Stomach (tissue), 9 donors: ENCODE results near the gene CPSF7. TPM values are rescaled to one million over a fixed set of nuclear protein-coding genes. Genes with fewer than 3 reads are reported as not detected.
"Not testable (repeated sequence)": the region's sequence is repeated elsewhere in the genome, so short reads cannot be mapped to it uniquely, and the experiment has no call there.

Experiments
- DNase-seq, 2 donors: peaks; one replicate each; pipeline versions ENCODE4 v3.0.0 to v3.0.0-alpha.2; 2013 to 2019
- H3K27ac ChIP-seq, 5 donors: fragments of 200-600 bp in 4 of 5; sonication (generic) in 4 of 5; one replicate each; pipeline ENCODE4 v1.5.1; 2013 to 2019; ENCODE audit warnings: mild to moderate bottlenecking in 1 of 5, moderate library complexity in 1 of 5
- H3K27me3 ChIP-seq, 3 donors: fragments of 200-600 bp; sonication (generic); one replicate each; pipeline ENCODE4 v1.5.1; 2017 to 2019; ENCODE audit warnings: mixed run types in 1 of 3
- H3K36me3 ChIP-seq, 4 donors: fragments of 200-600 bp; sonication (generic); 1 replicate in 3 of 4; 2 replicates in 1 of 4; pipeline ENCODE4 v1.5.1; 2016 to 2019
- H3K4me1 ChIP-seq, 4 donors: fragments of 200-600 bp; sonication (generic); one replicate each; pipeline ENCODE4 v1.5.1; 2016 to 2019
- H3K4me3 ChIP-seq, 4 donors: fragments of 200-600 bp; sonication (generic) in 3 of 4; one replicate each; pipeline ENCODE4 v1.5.1; 2016 to 2019; ENCODE audit warnings: mild to moderate bottlenecking in 1 of 4
- H3K9me3 ChIP-seq, 4 donors: fragments of 200-600 bp; sonication (generic); one replicate each; pipeline ENCODE4 v1.5.1; 2016 to 2019
- EP300 ChIP-seq: sonication (generic); formaldehyde crosslinking; IDR thresholded peaks from one replicate; pipeline ENCODE4 v1.6.1; 2017; ENCODE audit warnings: antibody characterized with exemption
- POLR2A ChIP-seq, 4 donors: fragments of 450-650 bp; IDR thresholded peaks; one replicate each; pipeline ENCODE4 v1.6.1; 2016; ENCODE audit warnings: antibody characterized with exemption in 4 of 4, control low read depth in 2 of 4, mild to moderate bottlenecking in 1 of 4, moderate library complexity in 1 of 4
- POLR2AphosphoS5 ChIP-seq, 3 donors: sonication (generic); formaldehyde crosslinking; IDR thresholded peaks; one replicate each; pipeline ENCODE4 v1.6.1; 2016; ENCODE audit warnings: antibody characterized with exemption in 3 of 3
- WGBS, 5 donors: extraction: QIAGEN DNeasy Blood & Tissue Kit in 3 of 5; methylation state at CpG; one replicate each; pipeline versions ENCODE4 v1.1.5 to v1.1.7; 2013 to 2018; 5-methylcytosine and 5-hydroxymethylcytosine counted together
- intact Hi-C: fragments of 100-400 bp; cut with DNase I; formaldehyde crosslinking; loops from one replicate; pipeline ENCODE4 v1.15.1; 2023; ENCODE audit warnings: low total_unique reads
- polyA plus RNA-seq, 3 donors: library from polyadenylated mRNA; stranded (reverse); fragments of 200-250 nt; gene quantifications; one replicate each; pipeline ENCODE4 v1.2.3, GENCODE V29; 2013
- total RNA-seq, 5 donors: library from RNA; depleted of rRNA; stranded (reverse); fragments of >200 nt; gene quantifications; one replicate each; pipeline versions ENCODE4 v1.1.0 to v1.2.3, GENCODE V29; 2014 to 2016
- TF ChIP-seq, protein P1 (sequence below), 7 experiments: fragments of 450-650 bp in 4 of 7; fragments of 200-600 bp in 3 of 7; sonication (generic) in 3 of 7; IDR thresholded peaks; one replicate each; pipeline ENCODE4 v1.5.1; 2016 to 2019; ENCODE audit warnings: antibody characterized with exemption in 7 of 7, control low read depth in 2 of 7, mild to moderate bottlenecking in 1 of 7
- donor health status: healthy with polysubstance abuse.
- donor health status: Bipolar disorder and iron deficiency.
- donor health status: healthy.

The CPSF7 gene
- total and polyA plus RNA-seq, 8 donors = 21.7 to 249 (median 34.9) TPM

DNA sequence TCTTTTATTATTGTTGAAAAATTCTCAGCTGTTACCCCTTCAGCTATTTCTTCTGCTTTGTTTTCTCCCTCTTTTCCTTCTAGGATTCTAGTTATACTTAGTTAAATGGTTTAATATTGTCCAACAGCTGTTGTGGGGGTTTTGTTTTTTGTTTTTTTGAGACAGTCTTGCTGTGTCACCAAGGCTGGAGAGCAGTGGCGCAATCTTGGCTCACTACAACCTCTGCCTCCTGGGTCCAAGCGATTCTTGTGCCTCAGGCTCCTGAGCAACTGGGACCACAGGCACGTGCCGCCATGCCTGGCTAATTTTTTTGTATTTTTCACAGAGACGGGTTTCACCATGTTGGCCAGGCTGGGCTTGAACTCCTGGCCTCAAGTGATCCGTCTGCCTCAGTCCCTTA, 12.8 kb upstream of the CPSF7 start:
- peaks cover 4 to 53% (median 38%) of the 10 kb centered on the region in 4 donors for H3K4me1 ChIP-seq
- TF ChIP-seq POLR2A (IDR thresholded peaks at IDR 0.05) (no peak), EP300 (no peak), POLR2AphosphoS5 (IDR thresholded peaks at IDR 0.05) (no peak)
- TF ChIP-seq, protein P1, sequence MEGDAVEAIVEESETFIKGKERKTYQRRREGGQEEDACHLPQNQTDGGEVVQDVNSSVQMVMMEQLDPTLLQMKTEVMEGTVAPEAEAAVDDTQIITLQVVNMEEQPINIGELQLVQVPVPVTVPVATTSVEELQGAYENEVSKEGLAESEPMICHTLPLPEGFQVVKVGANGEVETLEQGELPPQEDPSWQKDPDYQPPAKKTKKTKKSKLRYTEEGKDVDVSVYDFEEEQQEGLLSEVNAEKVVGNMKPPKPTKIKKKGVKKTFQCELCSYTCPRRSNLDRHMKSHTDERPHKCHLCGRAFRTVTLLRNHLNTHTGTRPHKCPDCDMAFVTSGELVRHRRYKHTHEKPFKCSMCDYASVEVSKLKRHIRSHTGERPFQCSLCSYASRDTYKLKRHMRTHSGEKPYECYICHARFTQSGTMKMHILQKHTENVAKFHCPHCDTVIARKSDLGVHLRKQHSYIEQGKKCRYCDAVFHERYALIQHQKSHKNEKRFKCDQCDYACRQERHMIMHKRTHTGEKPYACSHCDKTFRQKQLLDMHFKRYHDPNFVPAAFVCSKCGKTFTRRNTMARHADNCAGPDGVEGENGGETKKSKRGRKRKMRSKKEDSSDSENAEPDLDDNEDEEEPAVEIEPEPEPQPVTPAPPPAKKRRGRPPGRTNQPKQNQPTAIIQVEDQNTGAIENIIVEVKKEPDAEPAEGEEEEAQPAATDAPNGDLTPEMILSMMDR (IDR thresholded peaks at IDR 0.05) = no peak
- peaks cover 21 to 98% (median 94%) of the 10 kb centered on the region in 4 donors for H3K36me3 ChIP-seq
- intact Hi-C loops = no loop called here
- H3K27me3 ChIP-seq = no peaks in the 10 kb centered on the region
- H3K27ac ChIP-seq = no peak overlapping the region
- WGBS, 5 donors = 91 to 95% (median 92%) methylated on average over 6 of the region's 6 CpGs
- H3K4me3 ChIP-seq = no peak overlapping the region
- no peaks in the 10 kb centered on the region for H3K9me3 ChIP-seq
- DNase-seq = no peak

DNA sequence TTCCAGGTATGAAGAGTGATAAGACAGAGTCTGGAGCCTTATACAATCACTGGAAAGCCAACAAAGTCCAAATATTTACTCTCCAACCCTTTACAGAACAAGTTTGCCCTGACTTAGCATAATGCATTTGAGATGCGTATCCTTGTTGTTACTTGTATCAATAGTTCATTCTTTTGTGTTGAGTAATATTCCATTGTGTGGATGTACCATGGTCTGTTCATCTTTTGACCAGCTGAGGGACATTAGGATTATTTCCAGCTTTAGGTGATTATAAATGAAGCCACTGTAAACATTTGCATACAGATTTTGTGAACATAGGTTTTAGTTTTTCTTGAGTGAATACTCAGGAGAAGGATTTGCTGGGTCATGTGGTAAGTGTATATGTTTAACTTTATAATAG, 9.8 kb upstream of the CPSF7 start:
- Histone ChIP-seq H3K36me3 (peaks cover 27 to 89% (median 76%) of the 10 kb centered on the region in 4 donors), H3K27ac (peak overlapping the region in 3 of 5 donors; percentile 7 to 52 (median 42)), H3K4me3 (no peak overlapping the region), H3K4me1 (peaks cover 8 to 52% (median 35%) of the 10 kb centered on the region in 4 donors), H3K27me3 (no peaks in the 10 kb centered on the region), H3K9me3 (no peaks in the 10 kb centered on the region)
- intact Hi-C loops = no loop called here
- no peak for DNase-seq
- TF ChIP-seq POLR2AphosphoS5 (IDR thresholded peaks at IDR 0.05) (peak in 1 of 3 donors; percentile 14), EP300 (no peak)
- WGBS, 5 donors = 27 to 60% (median 44%) methylated on average over 1 of the region's 1 CpG

DNA sequence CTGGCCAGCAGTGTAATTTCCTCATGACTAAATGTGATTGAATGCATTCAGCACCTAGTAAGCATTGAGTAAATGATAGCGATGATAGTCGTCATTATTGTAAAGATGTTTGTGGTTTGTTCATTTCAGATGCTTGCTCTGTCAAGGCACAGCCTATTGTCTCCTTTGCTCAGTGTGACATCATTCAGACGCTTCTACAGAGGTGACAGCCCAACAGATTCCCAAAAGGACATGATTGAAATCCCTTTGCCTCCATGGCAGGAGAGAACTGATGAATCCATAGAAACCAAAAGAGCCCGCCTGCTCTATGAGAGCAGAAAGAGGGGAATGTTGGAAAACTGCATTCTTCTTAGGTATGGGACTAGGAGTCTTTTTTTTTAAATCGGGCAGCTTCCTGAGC, 7.7 kb upstream of the CPSF7 start:
- no peak overlapping the region for H3K27ac ChIP-seq
- no peaks in the 10 kb centered on the region for H3K27me3 ChIP-seq
- TF ChIP-seq EP300 = no peak
- no peak for TF ChIP-seq POLR2A (IDR thresholded peaks at IDR 0.05)
- TF ChIP-seq, protein P1 (IDR thresholded peaks at IDR 0.05) = no peak
- TF ChIP-seq POLR2AphosphoS5 (IDR thresholded peaks at IDR 0.05) = no peak
- no peak for DNase-seq
- H3K9me3 ChIP-seq = no peaks in the 10 kb centered on the region
- peaks cover 27 to 77% (median 66%) of the 10 kb centered on the region in 4 donors for H3K36me3 ChIP-seq
- WGBS, 5 donors = 94 to 98% (median 97%) methylated on average over 5 of the region's 5 CpGs
- peaks cover 13 to 68% (median 45%) of the 10 kb centered on the region in 4 donors for H3K4me1 ChIP-seq
- H3K4me3 ChIP-seq = no peak overlapping the region
- intact Hi-C loops = no loop called here

DNA sequence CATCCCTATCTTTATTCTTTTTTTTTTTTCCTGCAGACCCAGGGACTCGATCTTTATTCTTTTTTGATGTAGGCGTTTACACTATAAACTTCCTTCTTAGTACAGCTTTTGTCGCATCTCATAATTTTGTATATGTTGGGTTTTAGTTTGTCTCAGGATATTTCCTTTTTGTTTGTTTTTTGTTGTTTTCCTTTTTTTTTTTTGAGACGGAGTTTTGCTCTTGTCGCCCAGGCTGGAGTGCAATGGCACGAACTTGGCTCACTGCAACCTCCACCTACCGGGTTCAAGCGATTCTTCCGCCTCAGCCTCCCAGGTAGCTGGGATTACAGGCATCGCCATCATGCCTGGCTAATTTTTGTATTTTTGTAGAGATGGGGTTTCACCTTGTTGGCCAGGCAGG, 1.1 kb upstream of the CPSF7 start:
- H3K27me3 ChIP-seq, DNase-seq, H3K9me3 ChIP-seq, intact Hi-C loops: not testable (repeated sequence)
- H3K4me1 ChIP-seq = peaks cover 34 to 89% (median 62%) of the 10 kb centered on the region in 4 donors
- H3K4me3 ChIP-seq = peak overlapping the region; percentile 89 to 95 (median 94)
- peaks cover 27 to 42% (median 40%) of the 10 kb centered on the region in 4 donors for H3K36me3 ChIP-seq
- H3K27ac ChIP-seq = peak overlapping the region in 4 of 5 donors; percentile 99
- WGBS, 5 donors = 56 to 70% (median 62%) methylated on average over 10 of the region's 10 CpGs

DNA sequence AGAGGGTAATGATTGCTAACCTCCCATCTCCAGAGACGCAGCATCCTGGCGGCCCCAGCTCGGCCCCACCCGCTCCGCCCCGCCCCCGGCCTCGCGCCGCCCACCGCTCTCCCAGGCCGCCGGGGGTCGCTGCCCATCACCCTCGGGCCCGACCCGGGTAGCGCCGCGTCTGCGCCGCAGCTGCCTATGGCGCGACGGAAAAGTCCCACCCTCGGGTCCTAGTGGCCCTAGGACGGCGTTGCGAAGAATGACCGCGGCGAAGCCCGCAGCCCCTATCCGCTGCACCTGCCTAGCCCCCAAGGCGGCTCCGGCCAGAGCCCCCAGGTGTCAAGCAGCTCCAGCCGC, 457 bp downstream of the CPSF7 start:
- Histone ChIP-seq H3K4me1 (peaks cover 30 to 87% (median 58%) of the 10 kb centered on the region in 4 donors), H3K27me3 (no peaks in the 10 kb centered on the region), H3K4me3 (peak overlapping the region; percentile 89 to 95 (median 94)), H3K36me3 (peaks cover 38 to 56% (median 54%) of the 10 kb centered on the region in 4 donors), H3K27ac (peak overlapping the region; percentile 98 to 99 (median 99)), H3K9me3 (no peaks in the 10 kb centered on the region)
- TF ChIP-seq POLR2AphosphoS5 (IDR thresholded peaks at IDR 0.05) = no peak
- TF ChIP-seq, protein P1 (IDR thresholded peaks at IDR 0.05) = peak in 1 of 7 experiments; percentile 34
- WGBS, 5 donors = 0 to 1% (median 0%) methylated on average over 2 to 37 of the region's 37 CpGs
- peak; percentile 48 to 89 for DNase-seq
- intact Hi-C loops = no loop called here
